OCI-LY7 (cell line): Measurements from ENCODE around the gene TECPR2.

ENCODE experiments used
- CTCF ChIP-seq: fragments of 200-600 bp; sonication (generic); conservative IDR thresholded peaks from 2 replicates; pipeline ENCODE4 v1.5.1; 2014; ENCODE audit warnings: mild to moderate bottlenecking, antibody characterized with exemption, low read length, moderate library complexity, mixed read lengths
- EZH2phosphoT487 ChIP-seq: fragments of 200-600 bp; sonication (generic); IDR thresholded peaks from 2 replicates; pipeline ENCODE4 v1.6.1; 2018; ENCODE audit warnings: low read depth, borderline replicate concordance, mild to moderate bottlenecking, mixed run types, antibody characterized with exemption, low read length, moderate library complexity, mixed read lengths

- TF ChIP-seq CTCF (no peak), EZH2phosphoT487 (no peak)
Measured at GRCh38 chr14:102517392-102518062, 154.8 kb downstream of the TECPR2 start.
